NCI-H1092 treated with DMSO at 0.1 percent for 48 hours (cell line): ENCODE data around the gene ZBTB49.

Experiments
- DNase-seq: peaks from one replicate; lab custom pipeline; 2025; lab: John Stamatoyannopoulos, UW

ZBTB49 gene

DNA sequence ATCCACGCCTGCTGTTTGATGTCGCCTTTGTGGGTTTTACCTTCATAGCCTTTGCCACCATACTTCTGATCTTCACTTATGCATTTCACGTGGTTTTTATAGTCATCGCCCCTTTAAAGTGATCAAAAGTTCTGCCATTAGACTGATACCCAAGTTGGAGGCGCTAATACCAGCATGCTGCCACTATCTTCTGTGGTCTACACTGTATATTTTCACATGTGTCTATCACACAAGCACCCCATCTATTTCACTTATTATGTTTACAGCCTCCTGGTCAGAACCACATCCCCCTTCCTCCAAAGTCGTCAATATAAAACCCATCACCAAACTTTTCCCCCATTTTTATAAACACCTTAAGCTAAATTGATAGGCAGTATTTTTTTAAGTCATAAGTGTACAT is 8.3 kb upstream of the ZBTB49 start:
- DNase-seq, result no peak

DNA sequence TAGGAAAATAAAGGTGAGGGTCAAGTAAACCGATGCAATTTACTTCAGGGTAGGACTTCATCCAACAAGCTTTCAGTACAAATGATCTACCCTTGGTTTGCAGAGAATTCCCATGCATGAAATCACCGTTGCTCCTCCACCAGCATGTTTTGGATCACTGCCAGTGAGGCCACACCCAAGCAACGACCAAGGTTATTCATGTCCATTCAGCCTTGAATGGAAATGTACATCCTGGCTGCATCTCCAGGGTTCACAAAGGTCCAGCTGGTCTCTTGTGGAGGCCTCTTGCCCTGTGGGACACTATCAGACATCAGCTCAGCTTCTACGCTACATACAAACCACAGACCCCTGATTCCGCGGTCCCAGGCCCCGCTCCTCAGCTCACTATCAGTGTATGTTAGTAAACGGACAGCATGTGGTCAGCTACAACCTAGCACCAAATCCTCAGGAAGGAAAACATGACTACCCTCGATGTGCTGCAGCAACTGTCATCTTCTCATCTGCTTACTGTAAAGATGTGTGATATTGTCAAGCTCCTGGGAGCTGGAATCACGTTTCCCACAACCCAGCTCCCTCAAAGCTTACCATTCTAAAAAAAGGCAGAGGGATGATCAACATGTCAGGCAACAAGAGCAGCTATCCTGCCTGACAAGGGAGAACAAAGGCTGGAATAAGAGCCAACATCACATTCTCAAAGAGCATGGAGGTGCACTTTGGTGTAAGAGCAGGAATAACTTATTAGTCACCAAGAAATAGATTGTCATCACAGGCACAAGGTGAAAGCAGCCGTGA is 5.0 kb upstream of the ZBTB49 start:
- DNase-seq, result no peak

DNA sequence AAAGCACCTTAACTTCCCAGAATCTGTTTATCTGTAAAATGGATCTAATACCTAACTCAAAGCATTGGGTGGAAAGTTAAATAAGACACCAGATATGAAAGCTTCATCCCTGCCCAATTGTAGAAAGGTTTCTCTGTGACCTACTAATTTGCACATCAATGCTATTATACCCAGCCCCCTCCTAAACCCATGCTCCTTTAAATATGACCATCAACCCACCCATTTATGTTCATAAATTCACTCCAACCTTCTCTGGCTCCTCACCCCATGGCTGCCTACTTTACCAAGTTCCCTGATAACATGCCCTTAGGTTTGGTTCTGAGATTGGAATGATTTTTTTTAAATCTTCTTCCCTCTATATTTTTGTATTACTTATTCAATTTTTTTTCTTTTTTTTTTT is 2.0 kb upstream of the ZBTB49 start:
- DNase-seq, result no peak

DNA sequence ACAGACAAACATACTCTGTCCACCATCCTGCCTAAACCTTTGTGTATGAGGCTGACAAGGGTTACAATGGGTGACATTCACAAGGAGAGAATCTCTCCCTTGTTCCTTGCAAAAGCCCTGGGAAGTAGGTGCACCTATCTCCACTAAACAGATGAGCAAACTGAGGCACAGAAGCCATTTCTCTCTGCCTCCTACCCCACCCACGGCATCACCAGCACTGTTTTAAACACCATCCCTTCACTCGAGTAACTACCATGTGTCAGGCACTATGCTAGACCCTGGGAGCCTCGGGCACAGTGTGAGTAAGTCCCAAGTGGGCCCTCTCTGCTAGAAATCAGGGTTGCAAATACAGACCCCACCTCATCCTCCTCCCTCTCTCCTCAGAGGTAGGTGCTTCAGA is 996 bp upstream of the ZBTB49 start:
- DNase-seq, result no peak

DNA sequence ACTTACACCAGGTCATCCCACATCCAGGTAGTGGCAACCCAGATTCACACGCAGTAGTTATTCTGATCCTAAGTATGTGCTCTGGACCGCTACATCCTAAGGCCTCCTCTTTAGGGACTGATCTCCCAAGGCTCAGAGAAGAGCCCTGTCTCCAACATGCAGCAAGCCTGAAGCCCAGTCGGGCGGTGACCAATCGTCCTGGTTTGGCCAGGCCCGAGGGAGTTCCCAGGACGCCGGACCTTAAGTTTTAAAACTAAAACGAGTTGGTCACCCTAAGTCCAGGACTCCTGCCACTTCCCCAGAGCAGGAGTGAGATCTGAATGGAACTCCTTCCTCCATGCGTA is 482 bp upstream of the ZBTB49 start:
- DNase-seq, result no peak

DNA sequence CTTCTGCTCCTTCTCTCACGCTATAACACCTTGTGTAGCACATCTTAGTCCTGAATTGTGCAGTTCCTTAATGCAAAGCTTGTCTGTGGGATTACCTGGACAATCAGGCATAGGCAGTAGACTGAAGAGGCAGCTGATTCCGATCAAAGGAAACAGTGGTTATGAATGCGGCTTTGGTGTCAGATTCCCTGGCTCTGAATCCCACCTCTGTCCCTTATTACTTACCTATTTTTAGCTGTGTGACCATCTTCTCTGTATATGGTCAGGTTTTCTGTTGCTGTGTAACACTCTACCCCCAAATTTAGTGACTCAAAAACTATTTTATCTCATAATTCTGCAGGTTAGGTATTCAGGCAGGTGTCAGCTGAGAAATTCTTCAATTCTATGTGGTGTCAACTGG is 3.2 kb downstream of the ZBTB49 start:
- DNase-seq, result no peak

DNA sequence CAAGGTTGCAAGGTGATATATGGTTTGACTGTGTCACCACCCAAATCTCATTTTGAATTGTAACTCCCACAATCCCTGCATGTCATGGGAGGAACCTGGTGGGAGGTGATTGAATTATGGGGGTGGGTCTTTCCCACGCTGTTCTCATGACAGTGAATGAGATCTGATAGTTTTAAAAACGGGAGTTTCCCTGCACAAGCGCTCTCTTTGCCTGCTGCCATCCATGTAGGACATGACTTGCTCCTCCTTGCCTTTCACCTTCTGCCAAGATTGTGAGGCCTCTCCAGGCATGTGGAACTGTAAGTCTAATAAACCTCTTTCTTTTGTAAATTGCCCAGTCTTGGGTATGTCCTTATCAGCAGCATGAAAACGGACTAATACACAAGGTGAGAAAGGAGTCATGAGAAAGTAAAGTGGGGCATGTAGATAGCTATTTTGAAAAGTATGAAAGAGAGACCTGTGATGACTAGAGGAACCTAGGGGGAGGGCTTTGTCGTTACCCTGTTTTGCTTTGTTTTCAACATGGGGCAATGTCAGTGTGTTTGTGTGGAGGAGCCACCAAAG is 6.3 kb downstream of the ZBTB49 start:
- DNase-seq, result no peak

DNA sequence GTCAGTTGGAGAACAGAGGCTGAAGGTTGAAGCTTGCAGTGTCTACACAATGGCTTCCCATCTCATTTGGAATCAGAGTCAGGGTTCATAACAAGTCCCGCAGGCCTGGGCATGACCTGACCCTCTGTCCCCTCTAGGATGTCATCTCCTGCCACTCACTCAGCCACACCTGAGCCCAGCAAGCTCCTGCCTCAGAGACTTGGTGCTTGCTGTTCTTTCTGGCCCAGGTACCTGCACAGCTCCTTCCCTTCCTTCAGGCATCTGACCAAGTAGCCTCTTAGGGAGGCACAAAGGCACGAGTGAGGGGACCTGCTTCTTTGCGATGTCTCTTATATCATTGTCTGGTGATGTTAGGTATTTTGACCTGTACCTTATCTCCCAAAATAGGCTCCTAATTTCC is 9.0 kb downstream of the ZBTB49 start:
- no peak for DNase-seq

DNA sequence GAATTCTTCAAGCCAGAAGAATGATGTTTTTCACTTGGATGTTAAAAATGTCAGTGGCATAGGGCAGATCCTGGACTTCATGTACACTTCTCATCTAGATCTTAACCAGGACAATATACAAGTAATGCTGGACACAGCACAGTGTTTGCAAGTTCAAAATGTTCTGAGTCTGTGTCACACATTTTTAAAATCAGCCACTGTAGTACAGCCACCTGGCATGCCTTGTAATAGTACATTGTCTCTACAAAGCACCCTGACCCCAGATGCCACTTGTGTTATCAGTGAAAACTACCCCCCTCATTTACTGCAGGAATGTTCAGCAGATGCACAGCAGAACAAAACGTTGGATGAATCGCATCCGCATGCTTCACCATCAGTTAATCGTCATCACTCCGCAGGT is 11.9 kb downstream of the ZBTB49 start:
- DNase-seq, result no peak

DNA sequence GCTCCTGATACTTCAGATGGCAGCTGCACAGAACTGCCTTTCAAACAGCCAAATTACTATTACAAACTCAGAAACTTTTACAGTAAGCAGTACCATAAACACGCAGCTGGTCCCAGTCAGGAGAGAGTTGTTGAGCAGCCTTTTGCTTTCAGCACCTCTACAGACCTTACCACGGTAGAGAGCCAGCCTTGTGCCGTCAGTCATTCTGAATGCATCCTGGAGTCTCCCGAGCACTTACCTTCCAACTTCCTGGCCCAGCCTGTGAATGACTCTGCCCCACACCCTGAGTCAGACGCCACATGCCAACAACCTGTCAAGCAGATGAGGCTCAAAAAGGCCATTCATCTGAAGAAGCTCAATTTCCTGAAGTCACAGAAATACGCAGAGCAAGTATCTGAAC is 12.4 kb downstream of the ZBTB49 start:
- DNase-seq, result no peak

DNA sequence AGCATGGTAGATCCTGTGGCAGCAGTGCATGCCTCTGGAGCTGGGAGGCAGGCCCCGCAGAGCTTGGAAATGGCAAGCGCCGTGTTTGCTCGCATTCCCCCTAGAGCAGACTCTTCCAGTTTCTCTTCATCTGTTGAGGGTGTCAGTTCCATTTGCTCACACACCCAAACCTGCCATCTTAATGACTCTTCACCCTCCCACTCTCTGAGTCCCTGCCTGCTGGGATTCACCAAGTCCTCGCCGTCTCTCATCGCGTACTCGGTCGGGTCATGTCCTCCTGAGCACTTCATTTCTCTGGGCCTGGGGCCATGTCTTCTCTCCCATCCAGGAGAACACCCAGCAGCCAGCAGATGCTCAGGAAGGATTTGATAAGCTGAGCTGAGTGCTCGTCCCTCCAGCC is 16.9 kb downstream of the ZBTB49 start:
- no peak for DNase-seq

DNA sequence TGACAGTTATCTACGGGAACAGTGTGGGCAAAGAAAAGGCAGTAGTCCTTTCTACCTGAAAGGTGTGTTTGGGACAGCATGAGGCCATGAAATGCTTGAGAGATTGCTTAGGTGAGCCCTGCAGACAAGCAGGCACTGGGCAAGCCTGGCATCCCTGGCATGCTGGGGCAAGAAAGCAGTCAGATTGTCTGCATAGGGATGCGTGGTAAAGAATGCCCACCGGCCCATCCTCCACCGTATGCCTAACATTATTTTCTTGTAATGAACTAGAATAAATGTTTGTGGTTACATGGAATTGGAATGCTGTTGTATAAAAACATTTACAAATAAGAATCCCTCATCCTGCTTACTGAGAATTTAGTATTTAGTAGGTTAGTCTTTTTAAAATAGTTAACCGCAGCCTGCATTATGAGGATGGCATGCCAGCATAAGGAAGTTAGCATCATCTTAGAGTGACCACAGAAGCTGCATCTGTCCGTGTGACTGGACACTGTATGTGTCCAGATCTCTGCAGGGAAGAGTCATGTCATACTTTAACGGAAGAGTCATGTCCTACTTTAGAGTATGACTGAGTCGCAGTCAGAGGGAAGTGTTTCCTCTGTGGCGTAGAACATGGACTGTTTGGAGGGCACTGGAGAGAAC is 18.9 kb downstream of the ZBTB49 start:
- DNase-seq, result no peak

DNA sequence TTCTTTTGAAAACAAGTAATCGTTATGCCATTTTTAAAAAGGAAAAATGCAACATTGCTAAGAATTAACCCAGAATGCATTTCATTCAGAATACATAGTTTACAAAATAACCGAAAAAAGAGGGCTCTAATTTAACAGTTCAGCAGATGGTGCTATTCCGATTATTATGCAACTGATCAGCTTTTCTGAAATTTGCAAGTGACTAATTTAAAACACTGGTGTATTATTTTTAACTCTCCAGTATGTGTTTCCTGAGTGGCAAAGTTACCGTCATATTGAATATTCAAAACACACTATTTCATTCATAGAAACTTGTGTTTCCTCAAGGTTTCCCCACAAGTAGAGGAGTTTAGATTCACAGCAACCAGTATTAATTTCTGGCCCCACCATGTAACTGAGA is 21.1 kb downstream of the ZBTB49 start:
- DNase-seq, result no peak

DNA sequence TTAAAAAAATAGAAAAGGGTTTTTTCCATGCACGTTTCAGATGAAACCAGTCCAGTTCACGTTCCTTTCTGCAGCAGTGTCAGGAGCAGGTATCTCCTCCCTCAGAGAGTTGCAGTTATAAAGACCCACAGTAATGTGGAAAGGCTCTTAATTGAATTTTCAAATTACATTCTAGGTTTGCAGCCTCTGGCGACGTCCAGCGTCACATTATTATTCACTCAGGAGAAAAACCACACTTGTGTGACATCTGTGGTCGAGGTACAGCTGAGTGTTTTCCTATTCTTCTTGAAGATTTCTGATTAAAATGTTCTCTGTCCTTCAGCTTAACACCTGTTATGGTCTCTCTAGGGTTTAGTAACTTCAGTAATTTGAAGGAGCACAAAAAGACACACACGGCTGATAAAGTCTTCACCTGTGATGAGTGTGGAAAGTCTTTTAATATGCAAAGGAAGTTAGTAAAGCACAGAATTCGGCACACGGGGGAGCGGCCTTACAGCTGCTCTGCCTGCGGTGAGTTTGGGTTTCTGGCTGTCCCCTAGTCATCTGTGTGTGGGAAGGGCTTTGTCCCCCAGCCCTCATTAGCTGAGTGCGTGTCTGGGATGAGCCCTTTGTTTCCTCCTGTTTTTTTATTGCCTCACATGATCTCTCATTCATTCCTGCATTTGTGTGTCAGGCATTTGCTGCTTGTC is 25.6 kb downstream of the ZBTB49 start:
- DNase-seq, result no peak

DNA sequence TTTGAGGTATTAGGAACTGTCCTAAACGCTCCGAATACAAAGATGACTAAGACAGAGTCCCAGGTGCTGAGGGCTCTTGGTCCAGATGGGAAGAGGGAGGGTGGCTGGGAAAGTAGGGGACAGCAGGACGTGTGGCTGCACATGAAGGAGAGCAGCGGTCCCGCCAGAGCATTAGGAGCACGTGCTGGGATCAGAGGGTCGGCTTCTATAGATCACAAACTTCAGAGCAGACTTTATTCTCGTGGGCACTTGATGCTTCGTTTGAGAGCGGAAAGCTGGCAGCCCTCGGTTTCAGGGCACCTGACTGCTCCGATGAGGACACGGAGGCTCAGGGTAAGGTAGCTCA is 26.1 kb downstream of the ZBTB49 start:
- no peak for DNase-seq

DNA sequence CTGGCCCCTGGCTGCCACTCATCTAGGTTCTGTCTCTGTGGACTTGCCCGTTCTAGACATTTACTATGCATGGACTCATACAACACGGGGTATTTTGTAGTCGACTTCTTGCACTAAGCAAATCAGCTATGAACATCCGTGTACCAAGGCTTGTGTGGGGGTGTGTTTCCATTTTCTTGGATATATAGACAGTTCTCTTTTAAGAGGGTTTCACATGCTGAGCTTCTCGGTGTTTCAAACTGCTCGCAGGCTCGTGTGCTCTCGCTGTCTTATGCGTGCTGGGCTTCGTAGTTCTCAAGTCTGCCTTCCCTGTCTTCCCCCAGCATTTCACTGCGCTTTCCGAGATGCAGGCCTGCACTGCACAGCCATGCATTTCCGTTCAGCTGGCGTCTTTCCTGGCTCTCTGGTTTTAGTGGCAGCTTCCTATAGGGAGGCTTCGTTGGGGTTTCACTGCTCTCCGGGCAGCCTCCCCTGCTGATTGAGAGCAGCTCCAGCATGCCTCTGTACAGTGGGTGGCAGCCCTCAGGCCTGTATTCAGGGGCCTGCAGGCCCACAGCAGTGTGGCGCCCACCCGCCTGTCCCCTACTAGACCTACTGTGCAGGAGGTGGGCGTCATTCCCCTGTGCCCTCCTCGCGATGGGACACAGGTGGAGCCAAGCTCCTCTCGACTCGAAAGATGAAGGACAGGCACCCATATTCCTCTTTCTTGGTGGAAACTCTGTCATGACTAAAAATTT is 27.6 kb downstream of the ZBTB49 start:
- no peak for DNase-seq

DNA sequence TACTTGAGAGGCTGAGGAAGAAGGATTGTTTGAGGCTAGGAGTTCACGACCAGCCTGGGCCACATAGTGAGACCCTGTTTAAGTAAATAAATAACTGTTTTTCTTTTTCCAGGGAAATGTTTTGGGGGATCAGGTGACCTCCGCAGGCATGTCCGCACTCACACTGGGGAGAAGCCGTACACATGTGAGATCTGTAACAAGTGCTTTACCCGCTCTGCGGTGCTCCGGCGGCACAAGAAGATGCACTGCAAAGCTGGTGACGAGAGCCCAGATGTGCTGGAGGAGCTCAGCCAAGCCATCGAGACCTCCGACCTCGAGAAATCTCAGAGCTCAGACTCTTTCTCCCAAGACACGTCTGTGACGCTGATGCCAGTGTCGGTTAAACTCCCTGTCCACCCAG is 30.5 kb downstream of the ZBTB49 start:
- DNase-seq, result no peak

DNA sequence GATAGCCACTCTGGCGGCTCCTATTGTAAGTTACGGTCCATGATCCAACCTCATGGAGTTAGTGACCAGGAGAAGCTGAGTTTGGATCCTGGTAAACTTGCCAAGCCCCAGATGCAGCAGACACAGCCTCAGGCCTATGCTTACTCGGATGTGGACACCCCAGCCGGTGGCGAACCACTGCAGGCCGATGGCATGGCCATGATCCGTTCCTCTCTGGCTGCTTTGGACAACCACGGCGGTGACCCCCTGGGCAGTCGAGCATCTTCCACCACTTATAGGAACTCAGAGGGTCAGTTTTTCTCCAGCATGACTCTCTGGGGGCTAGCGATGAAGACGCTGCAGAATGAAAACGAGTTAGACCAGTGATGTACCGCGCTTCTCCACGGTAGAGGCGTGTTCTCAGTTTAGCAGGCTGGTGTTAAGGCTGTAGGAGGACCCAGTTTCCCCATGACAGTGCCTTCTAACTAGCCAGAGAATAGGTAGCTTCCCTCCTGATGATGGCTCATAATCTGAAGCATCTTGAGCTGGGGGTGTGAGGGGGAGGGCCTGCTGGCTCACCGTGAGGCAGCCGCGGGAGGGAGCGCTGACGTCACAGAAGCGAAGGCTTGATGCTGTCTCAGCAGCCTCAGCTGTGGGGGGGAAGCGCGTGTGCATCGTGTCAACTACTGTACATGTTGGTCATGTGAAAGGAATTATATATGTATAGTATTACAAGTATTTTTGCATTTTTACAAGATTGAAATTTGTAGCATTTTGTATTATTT is 31.1 kb downstream of the ZBTB49 start:
- DNase-seq, result no peak

DNA sequence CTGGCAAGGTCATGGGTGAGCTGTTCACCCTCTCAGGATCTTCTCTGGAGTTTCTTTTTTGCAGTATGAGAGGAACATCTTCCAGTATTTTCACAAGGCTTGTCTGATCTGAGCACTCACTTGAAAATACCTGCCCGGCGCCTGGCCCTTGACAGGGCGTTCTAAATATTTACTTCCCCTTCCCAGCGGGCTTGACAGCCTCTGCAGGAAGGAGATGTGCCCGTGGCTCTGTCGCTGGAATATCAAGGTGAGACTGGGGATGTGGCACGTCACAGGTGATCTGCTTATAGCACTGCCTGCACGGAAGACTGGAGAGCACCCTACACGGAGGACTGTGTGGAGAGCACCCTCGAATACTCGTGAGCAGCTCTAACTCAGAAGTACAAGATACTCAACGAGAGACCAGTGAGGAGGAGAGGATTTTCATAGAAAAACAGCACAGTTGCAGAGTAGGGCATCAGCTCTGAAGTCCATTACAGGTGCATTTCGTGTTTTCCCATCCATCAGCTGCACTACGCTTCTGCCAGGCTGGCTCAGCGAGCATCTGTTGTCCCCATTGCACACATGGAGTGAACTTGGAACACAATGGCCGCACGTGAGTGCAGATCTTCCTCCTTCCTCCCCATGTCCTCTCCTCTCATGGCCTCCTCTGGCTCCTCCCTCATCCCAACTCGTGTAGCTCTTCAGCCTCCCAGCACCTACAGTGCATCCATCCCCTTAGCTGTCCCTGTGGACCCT is 32.1 kb downstream of the ZBTB49 start:
- DNase-seq, result no peak

DNA sequence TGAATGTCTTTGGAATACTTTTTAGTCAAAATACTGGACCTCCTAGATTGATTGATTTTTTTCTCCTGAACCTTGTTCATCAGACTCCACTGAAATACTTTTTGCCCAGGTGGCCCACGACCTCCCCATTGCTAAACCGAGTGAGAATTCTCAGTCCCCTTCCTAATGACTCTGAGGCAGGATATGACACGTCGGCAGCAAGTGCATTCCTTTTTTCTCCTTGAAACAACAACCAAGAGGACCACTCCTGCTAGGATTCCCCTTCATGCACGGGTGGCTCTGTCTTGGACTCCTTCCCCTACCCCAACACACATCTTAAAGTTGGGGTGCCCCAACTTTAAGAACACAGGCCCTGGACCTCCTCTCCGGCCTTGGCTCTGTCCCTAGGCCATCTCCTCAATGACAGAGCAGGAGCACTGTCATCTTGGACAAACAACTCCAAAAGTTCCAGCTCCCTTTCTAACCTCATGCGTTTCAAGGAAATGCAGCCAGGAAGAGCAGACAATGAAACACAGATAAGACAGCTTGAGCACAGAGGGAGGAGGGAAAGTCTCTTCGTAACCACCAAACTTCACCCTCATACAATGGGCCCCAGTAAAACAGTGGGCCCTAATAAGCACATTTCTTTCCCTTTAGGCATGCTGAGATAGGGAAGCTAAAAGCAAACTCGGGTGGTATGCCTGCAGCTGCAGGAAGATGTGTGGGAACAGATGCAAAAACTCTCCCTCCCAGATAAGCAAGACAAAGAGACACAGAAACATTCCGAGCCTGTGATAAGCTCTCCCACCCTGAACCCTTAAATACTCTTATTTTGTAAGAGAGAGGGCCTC is 33.9 kb downstream of the ZBTB49 start:
- DNase-seq, result no peak
